ENCODE data around the gene SPNS2. TPM values are rescaled to one million over a fixed set of nuclear protein-coding genes. Genes with fewer than 3 reads are reported as not detected.

The SPNS2 gene
- total and polyA plus RNA-seq, 10 of the 15 experiments (the other 5 are each of a cell fraction or from before 2014, with no cell fraction given): 0.04 to 1.1 (median 0.23) TPM; not detected in 2

DNA sequence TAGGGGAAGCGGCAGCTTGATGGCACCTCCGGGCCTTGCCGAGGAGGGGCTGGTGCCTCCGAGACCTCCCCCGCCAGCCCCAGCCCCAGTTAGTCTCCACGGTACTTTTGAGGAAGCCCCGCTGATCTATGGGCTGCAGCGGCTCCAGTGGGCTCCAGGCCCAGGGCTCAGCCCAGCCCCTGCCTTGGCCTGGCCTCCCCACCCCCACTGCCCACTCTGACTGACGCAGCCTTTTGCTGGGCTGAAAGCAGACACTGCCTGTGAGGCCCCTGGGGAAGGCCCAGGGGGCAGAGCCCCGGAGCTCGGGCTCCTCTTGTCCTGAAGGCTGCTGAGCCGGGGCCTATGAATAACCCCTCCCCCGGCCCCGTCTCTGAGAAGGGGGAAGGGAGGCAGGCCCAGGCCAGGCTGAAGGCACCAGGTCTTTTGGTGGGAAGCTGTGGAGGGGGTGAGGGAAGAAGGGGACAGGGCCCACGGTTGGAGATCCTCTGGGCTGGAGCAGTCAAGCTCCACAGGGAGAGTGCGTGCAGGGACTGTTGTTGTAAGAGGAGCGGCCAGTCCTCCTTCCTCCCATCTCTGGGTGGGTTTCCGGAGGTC lies 78.1 kb downstream of the SPNS2 start:
- CTCF ChIA-PET: no interaction called here

More for the DNA sequence above, 78.1 kb downstream of the SPNS2 start:
- H3K9me3 ChIP-seq (replicated peaks; ENCODE audit: control insufficient read depth, insufficient read depth, low read length): no peaks in the 10 kb centered on the region
- WGBS (ENCODE audit: insufficient coverage, insufficient replicate concordance, low lambda C conversion rate, missing lambda C conversion rate): 31% methylated on average over 18 of the region's 18 CpGs
- no peak overlapping the region for H3K9ac ChIP-seq (ENCODE audit: control insufficient read depth, insufficient read depth, low read length)
- H3K4me2 ChIP-seq (ENCODE audit: control insufficient read depth, insufficient read depth): no peak overlapping the region
- H3K27me3 ChIP-seq (replicated peaks in 1 of 2; ENCODE audit: control insufficient read depth in 2 of 2, insufficient read depth in 2 of 2, low read length in 1 of 2): peaks cover 0 to 1% of the 10 kb centered on the region in 2 experiments; a peak in 2 of 4 replicates
- no peaks in the 10 kb centered on the region for H3K79me2 ChIP-seq (ENCODE audit: control insufficient read depth, insufficient read depth, low read length)
- H3K4me3 ChIP-seq: no peak overlapping the region
- DNase-seq (ENCODE audit: low read depth, low spot score) (no peak), ATAC-seq (no peak), FAIRE-seq (no peak)
- ChIA-PET SMC1A (ENCODE audit: uncharacterized antibody, unreplicated experiment) (no interaction called here), POLR2A (no interaction called here), RAD21 (ENCODE audit: unreplicated experiment) (no interaction called here)
- H4K20me1 ChIP-seq (ENCODE audit: control insufficient read depth, insufficient read depth): no peaks in the 10 kb centered on the region
- H3K27ac ChIP-seq (ENCODE audit: control insufficient read depth, insufficient read depth): no peak overlapping the region
- peaks cover 6% of the 10 kb centered on the region; the same call in 1 of the 2 replicates for H3K4me1 ChIP-seq (ENCODE audit: control insufficient read depth, insufficient read depth, low read length)
- H3K36me3 ChIP-seq (ENCODE audit: control insufficient read depth in 2 of 2, insufficient read depth in 2 of 2, low read length in 1 of 2): no peaks in the 10 kb centered on the region
- BruUV-seq (replicated peaks): no TSS peak
- in situ Hi-C loops (cut with MboI) (no loop called here), intact Hi-C loops (cut with micrococcal nuclease; ENCODE audit: unreplicated experiment) (no loop called here)
- TF ChIP-seq, protein P1, sequence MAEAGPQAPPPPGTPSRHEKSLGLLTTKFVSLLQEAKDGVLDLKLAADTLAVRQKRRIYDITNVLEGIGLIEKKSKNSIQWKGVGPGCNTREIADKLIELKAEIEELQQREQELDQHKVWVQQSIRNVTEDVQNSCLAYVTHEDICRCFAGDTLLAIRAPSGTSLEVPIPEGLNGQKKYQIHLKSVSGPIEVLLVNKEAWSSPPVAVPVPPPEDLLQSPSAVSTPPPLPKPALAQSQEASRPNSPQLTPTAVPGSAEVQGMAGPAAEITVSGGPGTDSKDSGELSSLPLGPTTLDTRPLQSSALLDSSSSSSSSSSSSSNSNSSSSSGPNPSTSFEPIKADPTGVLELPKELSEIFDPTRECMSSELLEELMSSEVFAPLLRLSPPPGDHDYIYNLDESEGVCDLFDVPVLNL (IDR thresholded peaks at IDR 0.05; ENCODE audit: low read depth, low read length): no peak
- TF ChIP-seq CHD4 (IDR thresholded peaks at IDR 0.05): no peak
- no peak for TF ChIP-seq RAD21 (IDR thresholded peaks at IDR 0.05; ENCODE audit: insufficient read depth, low read depth, low read length)
- TF ChIP-seq FOXK2 (IDR thresholded peaks at IDR 0.05): no peak
- TF ChIP-seq TBL1XR1 (IDR thresholded peaks at IDR 0.05; ENCODE audit: low read depth, low read length): no peak
- TF ChIP-seq WRNIP1 (IDR thresholded peaks at IDR 0.05; ENCODE audit: borderline replicate concordance, low read depth, low read length): no peak
- TF ChIP-seq SREBF2 (IDR thresholded peaks at IDR 0.05; ENCODE audit: low read length): no peak
- TF ChIP-seq ESRRA (IDR thresholded peaks at IDR 0.05; ENCODE audit: low read length): no peak
- TF ChIP-seq HCFC1 (IDR thresholded peaks at IDR 0.05; ENCODE audit: low read length): no peak
- TF ChIP-seq RB1 (IDR thresholded peaks at IDR 0.05; ENCODE audit: borderline replicate concordance): no peak
- no peak for TF ChIP-seq MTA3 (IDR thresholded peaks at IDR 0.05; ENCODE audit: borderline replicate concordance, low read length)
- no peak for TF ChIP-seq CBFB (IDR thresholded peaks at IDR 0.05; ENCODE audit: low read depth)
- TF ChIP-seq, protein P2, sequence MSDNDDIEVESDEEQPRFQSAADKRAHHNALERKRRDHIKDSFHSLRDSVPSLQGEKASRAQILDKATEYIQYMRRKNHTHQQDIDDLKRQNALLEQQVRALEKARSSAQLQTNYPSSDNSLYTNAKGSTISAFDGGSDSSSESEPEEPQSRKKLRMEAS (IDR thresholded peaks at IDR 0.05; ENCODE audit: low read depth, low read length): no peak
- TF ChIP-seq ASH2L (IDR thresholded peaks at IDR 0.05; ENCODE audit: borderline replicate concordance, low read depth): no peak
- no peak for TF ChIP-seq MEF2B (IDR thresholded peaks at IDR 0.05; ENCODE audit: partially characterized antibody, poor library complexity, severe bottlenecking)
- TF ChIP-seq IKZF1 (conservative IDR thresholded peaks at IDR 0.05): no peak
- no peak for TF ChIP-seq ZZZ3 (IDR thresholded peaks at IDR 0.05; ENCODE audit: control insufficient read depth, insufficient read length, low read depth)
- no peak for TF ChIP-seq BHLHE40 (IDR thresholded peaks at IDR 0.05; ENCODE audit: borderline replicate concordance in 1 of 2, low read depth in 2 of 2, low read length in 1 of 2)
- TF ChIP-seq POLR2A (IDR thresholded peaks at IDR 0.05; ENCODE audit: low read depth, low read length): no peak
- TF ChIP-seq, protein P3, sequence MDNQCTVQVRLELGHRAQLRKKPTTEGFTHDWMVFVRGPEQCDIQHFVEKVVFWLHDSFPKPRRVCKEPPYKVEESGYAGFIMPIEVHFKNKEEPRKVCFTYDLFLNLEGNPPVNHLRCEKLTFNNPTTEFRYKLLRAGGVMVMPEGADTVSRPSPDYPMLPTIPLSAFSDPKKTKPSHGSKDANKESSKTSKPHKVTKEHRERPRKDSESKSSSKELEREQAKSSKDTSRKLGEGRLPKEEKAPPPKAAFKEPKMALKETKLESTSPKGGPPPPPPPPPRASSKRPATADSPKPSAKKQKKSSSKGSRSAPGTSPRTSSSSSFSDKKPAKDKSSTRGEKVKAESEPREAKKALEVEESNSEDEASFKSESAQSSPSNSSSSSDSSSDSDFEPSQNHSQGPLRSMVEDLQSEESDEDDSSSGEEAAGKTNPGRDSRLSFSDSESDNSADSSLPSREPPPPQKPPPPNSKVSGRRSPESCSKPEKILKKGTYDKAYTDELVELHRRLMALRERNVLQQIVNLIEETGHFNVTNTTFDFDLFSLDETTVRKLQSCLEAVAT (IDR thresholded peaks at IDR 0.05): no peak
- no peak overlapping the region for H2AFZ ChIP-seq (ENCODE audit: control insufficient read depth, low read depth, low read length)
